Ammon's horn (tissue), 1 donor: ENCODE data around the gene FAM13A.
A peak's percentile ranks its signal among the peaks of the same experiment; 100 is the strongest.
"Not testable (repeated sequence)": the region's sequence is repeated elsewhere in the genome, so short reads cannot be mapped to it uniquely, and the experiment has no call there.

ENCODE experiments used
- DNase-seq: peaks from one replicate; pipeline ENCODE4 v3.0.0-alpha.2; 2016; ENCODE audit warnings: low spot score

FAM13A gene

DNA sequence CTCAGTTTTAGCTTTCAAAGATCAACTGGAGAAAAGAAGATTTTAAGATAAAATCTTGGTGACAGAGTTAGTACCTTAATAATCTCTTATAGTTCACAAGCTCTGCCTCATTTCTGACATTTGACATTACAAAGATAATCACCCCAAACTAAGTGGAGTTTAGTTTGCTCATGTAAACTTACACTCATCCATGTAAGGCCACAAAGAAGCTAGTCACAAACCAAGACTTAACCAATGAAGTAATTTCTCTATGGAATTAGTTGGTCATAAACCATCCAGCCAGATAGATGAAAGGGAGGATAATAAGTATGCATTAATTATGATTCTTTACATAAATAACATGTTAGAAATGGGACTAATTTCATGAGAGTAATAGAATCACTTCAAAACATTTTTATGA lies 159.2 kb downstream of the FAM13A start:
- DNase-seq, result no peak

DNA sequence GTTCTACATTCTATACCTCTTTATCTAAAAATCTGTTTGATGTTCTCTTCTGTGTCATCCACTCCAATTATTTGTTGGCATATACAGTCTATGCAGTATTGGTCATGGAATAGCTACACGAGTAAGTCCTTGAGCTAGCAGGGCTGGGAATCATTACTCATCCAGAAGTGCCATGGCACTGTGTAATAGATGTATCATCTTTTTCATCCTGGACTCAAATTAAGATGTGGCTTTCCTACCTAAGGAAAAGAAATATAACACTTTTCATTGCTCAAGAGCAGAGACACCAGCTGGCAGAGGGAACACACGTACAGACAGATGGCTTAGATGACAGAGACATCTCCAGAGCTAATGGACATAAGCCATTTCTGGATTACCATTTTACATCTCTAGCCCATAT lies 159.8 kb downstream of the FAM13A start:
- DNase-seq, result no peak

- DNase-seq, result no peak
Measured at GRCh38 chr4:88893961-88894360, 163.0 kb downstream of the FAM13A start.

GRCh38 chr4:88892646-88893045 lies 164.3 kb downstream of the FAM13A start:
- DNase-seq, result no peak

DNA sequence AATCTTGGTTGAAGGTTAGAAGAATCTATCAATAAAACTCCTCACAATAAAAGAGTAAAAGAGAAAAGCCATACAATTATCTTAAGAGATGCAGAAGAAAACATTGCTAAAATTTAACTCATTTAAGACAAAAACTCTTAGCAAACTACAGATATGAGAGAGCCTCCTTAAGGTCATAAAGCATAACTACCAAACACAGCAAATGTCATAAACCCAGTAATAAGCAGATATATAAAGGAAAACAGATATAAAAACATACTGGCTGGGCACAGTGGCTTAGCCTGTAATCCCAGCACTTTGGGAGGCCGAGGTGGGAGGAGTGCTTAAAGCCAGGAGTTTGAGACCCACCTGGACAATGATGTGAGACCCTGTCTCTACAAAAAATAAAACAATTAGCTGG lies 165.3 kb downstream of the FAM13A start:
- DNase-seq, result no peak

DNA sequence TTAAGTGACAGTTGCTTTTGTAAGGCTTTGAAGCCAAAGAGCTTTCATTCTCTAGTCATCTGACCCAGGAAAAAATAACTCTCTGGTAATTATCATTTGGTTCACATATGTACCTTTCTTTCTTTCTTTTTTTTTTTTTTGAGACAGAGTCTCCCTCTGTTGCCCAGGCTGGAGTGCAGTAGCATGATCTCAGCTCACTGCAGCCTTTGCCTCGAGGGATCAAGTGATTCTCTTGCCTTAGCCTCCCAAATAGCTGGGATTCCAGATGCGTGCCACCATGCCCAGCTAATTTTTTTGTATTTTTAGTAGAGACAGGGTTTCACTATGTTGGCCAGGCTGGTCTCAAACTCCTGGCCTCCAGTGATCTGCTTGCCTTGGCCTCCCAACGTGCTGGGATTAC lies 169.6 kb downstream of the FAM13A start:
- DNase-seq, result not testable (repeated sequence)

DNA sequence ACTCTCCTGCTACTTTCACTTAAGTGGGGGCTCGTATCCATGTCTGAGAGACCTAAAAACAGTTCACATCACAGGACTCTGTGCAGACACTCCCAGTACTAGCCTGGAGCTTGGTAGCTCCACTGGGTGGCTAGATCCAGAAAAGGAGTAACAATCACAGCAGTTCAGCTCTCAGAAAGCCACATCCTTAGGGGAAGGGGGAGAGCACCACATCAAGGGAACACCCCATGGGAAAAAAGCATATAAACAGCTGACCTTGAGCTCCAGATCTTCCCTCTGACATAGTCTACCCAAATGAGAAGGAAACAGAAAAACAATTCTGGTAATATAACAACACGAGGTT lies 175.8 kb downstream of the FAM13A start:
- no peak for DNase-seq

DNA sequence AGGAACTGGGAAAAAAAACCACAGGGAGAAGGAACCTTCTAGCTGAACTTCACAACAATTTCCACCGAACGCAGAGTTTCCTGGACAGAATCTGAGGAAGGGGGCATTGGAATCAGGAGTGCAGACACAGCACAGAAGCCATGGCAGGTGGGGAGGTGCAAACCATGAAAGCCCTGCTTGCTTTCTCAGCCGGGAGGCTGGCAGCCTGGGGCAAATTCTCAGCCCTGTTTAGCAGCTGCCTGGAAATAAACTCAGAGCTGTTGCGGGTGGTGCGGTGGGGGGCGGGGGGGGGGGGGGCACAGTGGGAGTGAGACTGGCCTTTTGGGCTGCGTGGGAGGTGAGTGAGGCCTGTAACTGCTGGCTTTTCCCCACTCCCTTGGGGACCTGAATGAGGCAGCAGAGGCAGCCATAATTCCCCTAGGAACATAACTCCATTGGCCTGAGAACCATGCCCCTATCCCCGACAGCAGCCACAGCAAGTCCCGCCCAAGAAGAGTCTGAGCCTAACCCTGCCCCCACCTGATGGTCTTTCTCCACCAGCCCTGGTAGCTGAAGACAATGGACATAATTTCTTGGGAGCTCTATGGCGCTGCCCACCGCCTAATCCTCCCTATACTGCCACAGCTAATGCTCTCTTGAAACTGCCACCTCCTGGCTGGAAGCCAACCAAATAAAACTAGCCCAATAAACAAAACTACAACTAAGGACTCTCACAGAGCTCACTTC lies 176.3 kb downstream of the FAM13A start:
- no peak for DNase-seq

GRCh38 chr4:88879991-88880390 lies 177.0 kb downstream of the FAM13A start:
- DNase-seq, result no peak

DNA sequence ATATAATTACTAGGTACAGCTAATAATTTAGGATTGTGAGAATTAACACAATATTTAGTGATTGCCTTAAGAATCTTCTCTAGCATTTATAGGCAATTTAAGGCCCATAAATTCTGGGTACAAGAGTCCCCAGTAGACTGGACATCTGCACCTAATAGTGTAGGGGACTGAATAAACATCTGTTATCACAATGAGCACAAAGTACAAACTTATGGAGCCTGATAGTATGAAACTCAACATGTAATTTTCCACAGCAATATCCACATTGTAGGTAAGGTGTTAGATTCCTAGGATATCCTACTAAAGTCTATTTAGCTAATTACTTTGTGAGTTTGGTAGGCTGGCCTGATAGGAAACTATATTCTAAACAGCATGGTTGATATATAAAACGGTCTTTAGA lies 178.3 kb downstream of the FAM13A start:
- no peak for DNase-seq

GRCh38 chr4:88870428-88870827 lies 186.6 kb downstream of the FAM13A start:
- DNase-seq, result no peak

DNA sequence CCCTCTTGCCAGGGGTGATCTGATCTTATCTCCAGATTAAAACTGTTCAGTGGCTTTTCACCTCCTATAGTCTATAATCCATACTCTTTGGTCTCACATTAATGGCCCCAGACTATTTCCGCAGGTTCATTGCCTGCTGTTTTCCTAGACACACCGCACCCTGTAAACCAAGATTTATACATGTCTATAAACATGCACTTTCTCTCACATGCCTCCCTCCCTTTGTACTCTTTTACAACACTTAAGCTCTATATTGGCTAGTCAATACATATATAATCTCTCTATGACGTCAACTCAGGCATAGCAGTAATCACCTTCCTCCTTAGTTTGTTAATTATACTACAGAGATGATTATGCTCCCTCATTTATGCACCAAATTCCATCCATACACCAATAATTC lies 188.5 kb downstream of the FAM13A start:
- DNase-seq, result no peak

- no peak for DNase-seq
Measured at GRCh38 chr4:88866862-88867550, 190.0 kb downstream of the FAM13A start.

- DNase-seq, result no peak
Measured at GRCh38 chr4:88865466-88865865, 191.5 kb downstream of the FAM13A start.

GRCh38 chr4:88865046-88865445 lies 191.9 kb downstream of the FAM13A start:
- no peak for DNase-seq

DNA sequence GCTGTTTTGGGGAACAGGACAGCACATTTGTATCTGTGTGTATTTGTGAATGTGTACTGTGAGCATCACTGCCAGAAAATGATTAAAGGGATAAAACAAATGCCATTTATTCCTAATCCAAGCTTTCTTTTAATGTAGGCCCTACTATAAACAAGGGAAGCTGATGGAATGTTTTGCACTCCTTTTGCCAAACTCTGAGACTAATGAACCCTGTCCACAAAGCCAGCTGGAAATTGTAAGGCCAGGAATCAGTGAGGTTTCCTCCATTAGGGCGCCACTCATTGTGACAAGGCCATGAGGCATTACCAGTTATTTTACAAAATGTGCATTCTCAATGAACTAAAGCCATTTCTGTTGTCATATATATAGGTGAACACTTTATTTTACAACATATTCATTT lies 196.4 kb downstream of the FAM13A start:
- DNase-seq, result no peak

- peak; percentile 18 for DNase-seq
Measured at GRCh38 chr4:88859191-88859812, 197.7 kb downstream of the FAM13A start.

DNA sequence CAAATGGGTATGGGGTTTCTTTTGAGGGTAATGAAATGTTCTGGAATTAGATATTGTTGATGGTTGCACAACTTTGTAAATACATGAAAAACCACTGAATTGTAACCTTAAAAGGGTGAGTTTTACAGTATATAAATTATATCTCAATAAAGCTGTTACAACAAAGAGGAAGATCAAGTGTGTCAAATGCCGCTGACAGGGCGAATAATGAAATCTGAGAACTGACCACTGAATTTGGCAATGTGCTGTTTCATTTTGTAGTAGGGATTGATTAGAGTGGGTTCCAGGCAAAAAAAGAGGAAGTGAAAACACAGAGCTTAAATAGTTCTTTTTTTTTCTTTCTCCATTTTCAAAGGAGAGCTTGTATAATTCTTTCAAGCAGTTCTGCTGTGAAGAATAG lies 198.2 kb downstream of the FAM13A start:
- DNase-seq, result peak; percentile 38

DNA sequence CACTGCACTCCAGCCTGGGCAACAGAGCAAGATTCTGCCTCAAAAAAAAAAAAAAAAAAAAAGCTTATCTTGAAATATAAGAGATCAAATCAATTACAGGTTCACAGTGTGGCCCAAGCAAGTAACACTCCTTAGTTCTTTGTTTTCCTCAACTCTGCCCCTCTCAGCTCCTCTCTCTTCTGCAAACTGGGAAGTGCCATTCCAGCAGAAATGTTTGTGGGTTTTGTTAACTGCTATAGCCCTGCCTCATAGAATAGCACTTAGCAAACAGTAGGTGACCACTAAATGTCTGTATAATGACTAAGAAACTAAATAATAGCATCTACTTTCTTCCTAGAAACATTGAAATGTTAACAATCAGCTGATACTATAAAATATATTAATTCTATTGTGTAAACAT lies 199.4 kb downstream of the FAM13A start:
- DNase-seq, result peak; percentile 38

DNA sequence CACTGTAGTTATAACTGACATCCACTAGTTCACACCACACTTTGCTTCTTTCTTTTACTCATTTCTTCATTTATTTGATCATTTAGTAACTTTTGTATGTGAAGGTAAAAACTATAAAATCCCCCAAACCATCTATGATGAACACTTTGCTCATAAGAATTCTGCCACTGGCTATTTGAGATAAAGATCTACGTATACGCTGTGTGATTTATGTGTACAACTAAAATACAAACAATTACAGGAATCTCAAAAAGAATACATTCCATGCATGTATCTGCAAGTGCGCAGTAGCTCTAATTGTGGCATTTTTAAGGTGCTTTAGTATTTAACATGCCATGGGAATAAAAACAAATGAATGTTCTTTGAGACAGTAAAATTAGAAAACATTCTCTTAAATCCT lies 202.5 kb downstream of the FAM13A start:
- no peak for DNase-seq

DNA sequence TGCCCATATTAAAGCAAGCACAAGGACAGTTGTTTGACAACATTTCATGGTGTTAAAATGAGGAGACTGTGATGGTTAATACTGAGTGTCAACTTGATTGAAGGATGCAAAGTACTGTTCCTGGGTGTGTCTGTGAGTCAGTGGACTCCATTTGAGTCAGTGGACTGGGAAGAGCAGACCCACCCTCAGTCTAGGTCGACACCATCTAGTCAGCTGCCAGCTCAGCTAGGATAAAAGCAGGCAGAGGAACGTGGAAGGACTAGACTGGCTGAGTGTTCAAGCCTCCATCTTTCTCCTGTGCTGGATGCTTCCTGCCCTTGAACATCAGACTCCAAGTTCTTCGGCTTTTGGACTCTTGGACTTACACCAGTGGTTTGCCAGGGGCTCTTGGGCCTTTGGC lies 203.4 kb downstream of the FAM13A start:
- not testable (repeated sequence) for DNase-seq

- no peak for DNase-seq
Measured at GRCh38 chr4:88846206-88846790, 210.7 kb downstream of the FAM13A start.

GRCh38 chr4:88843067-88843685 lies 213.8 kb downstream of the FAM13A start:
- no peak for DNase-seq
